GM12872 (cell line): Measurements from ENCODE around the gene FNDC11.

Source experiments
- CTCF ChIP-seq: IDR thresholded peaks from 3 replicates; pipeline ENCODE4 v1.5.1; 2011; ENCODE audit warnings: low read depth, mild to moderate bottlenecking, low read length, moderate library complexity; ENCODE audit not compliant: insufficient read depth

Gene FNDC11

GRCh38 chr20:63529180-63529860, 24.6 kb upstream of the FNDC11 start:
- no peak for TF ChIP-seq CTCF

GRCh38 chr20:63529861-63530787, 23.8 kb upstream of the FNDC11 start:
- TF ChIP-seq CTCF, result no peak

- no peak for TF ChIP-seq CTCF
These were observed 23.2 kb upstream of the FNDC11 start for GRCh38 chr20:63530788-63531160.

- no peak for TF ChIP-seq CTCF
These were observed 22.1 kb upstream of the FNDC11 start for GRCh38 chr20:63531686-63532448.

GRCh38 chr20:63532449-63532971, 21.4 kb upstream of the FNDC11 start:
- TF ChIP-seq CTCF, result no peak

GRCh38 chr20:63533388-63533787, 20.6 kb upstream of the FNDC11 start:
- no peak for TF ChIP-seq CTCF
